GM12878 (cell line): ENCODE data around the gene RIMBP2. TPM values are rescaled to one million over a fixed set of nuclear protein-coding genes. Genes with fewer than 3 reads are reported as not detected.

Experiments used
- ATAC-seq: fragments of 200-7000 bp; cut with Tn5 transposase; 3 replicates; pipeline ENCODE4 v1.9.1; 2020; ENCODE audit warnings: mild to moderate bottlenecking, moderate library complexity
- BruUV-seq: library from RNA; stranded (reverse); fragments of 400-500 nt; replicated peaks from 2 replicates; lab custom pipeline; 2021; lab: Mats Ljungman, UMichigan
- CTCF ChIA-PET: fragments of 300-600 bp; sonication (Branson Sonifier 250); formaldehyde crosslinking; extraction: SDS; loops from one replicate; lab custom pipeline; 2021; ENCODE audit warnings: inconsistent platforms; lab: Yijun Ruan, JAX
- POLR2A ChIA-PET: fragments of 350-600 bp; formaldehyde crosslinking; extraction: SDS; loops from one replicate; lab custom pipeline; 2021; ENCODE audit warnings: inconsistent platforms; lab: Charles Lee
- RAD21 ChIA-PET: fragments of 300-600 bp; sonication (Branson Sonifier 250); formaldehyde crosslinking; loops from one replicate; lab custom pipeline; 2023; ENCODE audit warnings: antibody characterized with exemption; ENCODE audit not compliant: unreplicated experiment; lab: Charles Lee
- SMC1A ChIA-PET: fragments of 300-600 bp; sonication (Branson Sonifier 250); formaldehyde crosslinking; loops from one replicate; lab custom pipeline; 2023; ENCODE audit not compliant: unreplicated experiment, uncharacterized antibody; lab: Charles Lee
- DNase-seq: peaks from one replicate; pipeline ENCODE4 v3.0.0-alpha.2; 2011; ENCODE audit warnings: low read depth, low spot score
- FAIRE-seq: peaks from 3 replicates; lab custom pipeline; 2011; peaks lifted over from hg19 to GRCh38; lab: Jason Lieb, UNC
- H2AFZ ChIP-seq: 2 replicates; pipeline ENCODE4 v1.6.0; 2011; ENCODE audit warnings: low read depth, low read length, control low read depth; ENCODE audit not compliant: control insufficient read depth
- H3K27ac ChIP-seq: 2 replicates; pipeline ENCODE4 v1.5.1; 2011; ENCODE audit warnings: control low read depth; ENCODE audit not compliant: control insufficient read depth, insufficient read depth
- H3K27me3 ChIP-seq, 2 experiments: replicated peaks in 1 of 2; 2 replicates each; pipeline versions ENCODE4 v1.6.0 to v1.6.1; 2011; ENCODE audit warnings: low read length in 1 of 2; ENCODE audit not compliant: control insufficient read depth in 2 of 2, insufficient read depth in 2 of 2
- H3K36me3 ChIP-seq, 2 experiments: 2 replicates each; pipeline ENCODE4 v1.5.1; 2011; ENCODE audit warnings: low read length in 1 of 2; ENCODE audit not compliant: control insufficient read depth in 2 of 2, insufficient read depth in 2 of 2
- H3K4me1 ChIP-seq: 2 replicates; pipeline ENCODE4 v1.6.1; 2011; ENCODE audit warnings: mild to moderate bottlenecking, low read length, moderate library complexity, mixed read lengths; ENCODE audit not compliant: control insufficient read depth, insufficient read depth
- H3K4me2 ChIP-seq: 2 replicates; pipeline ENCODE4 v1.6.0; 2011; ENCODE audit warnings: control low read depth; ENCODE audit not compliant: control insufficient read depth, insufficient read depth
- H3K4me3 ChIP-seq: fragments of 200-600 bp; sonication (generic); 2 replicates; pipeline ENCODE4 v1.5.1; 2016
- H3K79me2 ChIP-seq: 2 replicates; pipeline ENCODE4 v1.6.0; 2011; ENCODE audit warnings: low read length; ENCODE audit not compliant: control insufficient read depth, insufficient read depth
- H3K9ac ChIP-seq: 2 replicates; pipeline ENCODE4 v1.8.0; 2011; ENCODE audit warnings: low read length, control low read depth, mixed read lengths; ENCODE audit not compliant: control insufficient read depth, insufficient read depth
- H3K9me3 ChIP-seq: replicated peaks from 3 replicates; pipeline ENCODE4 v1.5.1; 2011; ENCODE audit warnings: mild to moderate bottlenecking, low read length; ENCODE audit not compliant: control insufficient read depth, insufficient read depth
- H4K20me1 ChIP-seq: 2 replicates; pipeline ENCODE4 v1.6.0; 2011; ENCODE audit not compliant: control insufficient read depth, insufficient read depth
- ASH2L ChIP-seq: fragments of 300-600, 200-600 bp; sonication (generic); IDR thresholded peaks from 2 replicates; pipeline ENCODE4 v1.6.1; 2017; ENCODE audit warnings: low read depth, mild to moderate bottlenecking, borderline replicate concordance
- DPF2 ChIP-seq: fragments of 450-650 bp; IDR thresholded peaks from 2 replicates; pipeline ENCODE4 v1.6.1; 2017; ENCODE audit warnings: mild to moderate bottlenecking
- EED ChIP-seq: sonication (generic); IDR thresholded peaks from 2 replicates; pipeline ENCODE4 v1.6.1; 2016; ENCODE audit warnings: antibody characterized with exemption, low read depth
- ESRRA ChIP-seq: IDR thresholded peaks from 2 replicates; pipeline ENCODE4 v1.6.1; 2012; ENCODE audit warnings: mild to moderate bottlenecking, low read length, improper control_type of control experiment
- ETV6 ChIP-seq, 2 experiments: fragments of 450-650 bp in 1 of 2; IDR thresholded peaks in 1 of 2; conservative IDR thresholded peaks in 1 of 2; 2 replicates each; pipeline ENCODE4 v1.6.1; 2014; ENCODE audit warnings: antibody characterized with exemption in 1 of 2, borderline replicate concordance in 1 of 2, low read depth in 1 of 2, mild to moderate bottlenecking in 1 of 2, moderate library complexity in 1 of 2
- FOXK2 ChIP-seq: fragments of 450-650 bp; IDR thresholded peaks from 2 replicates; pipeline ENCODE4 v1.6.1; 2017; ENCODE audit warnings: mild to moderate bottlenecking, moderate library complexity
- GABPA ChIP-seq: IDR thresholded peaks from 2 replicates; pipeline ENCODE4 v1.6.1; 2014; ENCODE audit warnings: antibody characterized with exemption, low read depth, mild to moderate bottlenecking, inconsistent platforms
- LARP7 ChIP-seq: fragments of 450-650 bp; IDR thresholded peaks from 2 replicates; pipeline ENCODE4 v1.6.1; 2017; ENCODE audit warnings: mild to moderate bottlenecking
- NFIC ChIP-seq: IDR thresholded peaks from 2 replicates; pipeline ENCODE4 v1.6.1; 2012; ENCODE audit warnings: low read depth, mild to moderate bottlenecking, inconsistent platforms, low read length, moderate library complexity
- NR2C1 ChIP-seq: fragments of 450-650 bp; IDR thresholded peaks from 2 replicates; pipeline ENCODE4 v1.6.1; 2017; ENCODE audit warnings: antibody characterized with exemption, mild to moderate bottlenecking, moderate library complexity
- PAX8 ChIP-seq: fragments of 450-650 bp; IDR thresholded peaks from 2 replicates; pipeline ENCODE4 v1.6.1; 2017; ENCODE audit warnings: mild to moderate bottlenecking, moderate library complexity
- RELB ChIP-seq: fragments of 450-650 bp; IDR thresholded peaks from 2 replicates; pipeline ENCODE4 v1.6.1; 2017; ENCODE audit warnings: low read depth, mild to moderate bottlenecking, moderate library complexity
- RUNX3 ChIP-seq: IDR thresholded peaks from 2 replicates; pipeline ENCODE4 v1.6.1; 2012; ENCODE audit warnings: low read length, inconsistent platforms
- SREBF1 ChIP-seq: IDR thresholded peaks from 2 replicates; pipeline ENCODE4 v1.6.1; 2012; ENCODE audit warnings: mild to moderate bottlenecking, low read length
- SREBF2 ChIP-seq: IDR thresholded peaks from 2 replicates; pipeline ENCODE4 v1.6.1; 2012; ENCODE audit warnings: mild to moderate bottlenecking, low read length
- STAT1 ChIP-seq: fragments of 450-650 bp; conservative IDR thresholded peaks from 2 replicates; pipeline ENCODE4 v1.6.1; 2014; ENCODE audit warnings: antibody characterized with exemption, mild to moderate bottlenecking
- SUZ12 ChIP-seq: fragments of 200-600 bp; sonication (generic); IDR thresholded peaks from one replicate; pipeline ENCODE4 v1.6.1; 2018; ENCODE audit warnings: antibody characterized with exemption, mild to moderate bottlenecking; ENCODE audit not compliant: unreplicated experiment
- TCF12 ChIP-seq: IDR thresholded peaks from 2 replicates; pipeline ENCODE4 v1.6.1; 2011; ENCODE audit warnings: low read depth, mild to moderate bottlenecking, low read length
- YBX1 ChIP-seq: fragments of 450-650 bp; IDR thresholded peaks from 2 replicates; pipeline ENCODE4 v1.6.1; 2016; ENCODE audit warnings: antibody characterized with exemption
- ZNF207 ChIP-seq: fragments of 450-650 bp; IDR thresholded peaks from 2 replicates; pipeline ENCODE4 v1.6.1; 2014; ENCODE audit warnings: antibody characterized with exemption, mild to moderate bottlenecking, borderline replicate concordance
- WGBS: methylation state at CpG from one replicate; pipeline ENCODE4 v1.1.6; 2016; ENCODE audit warnings: low lambda C conversion rate; ENCODE audit not compliant: insufficient replicate concordance, insufficient coverage; ENCODE audit errors: missing lambda C conversion rate; 5-methylcytosine and 5-hydroxymethylcytosine counted together
- in situ Hi-C: fragments of 300-500 bp; cut with MboI; formaldehyde crosslinking; loops from 9 replicates; pipeline ENCODE4 v1.14.3; 2018; ENCODE audit warnings: mixed read lengths
- intact Hi-C: fragments of 100-400 bp; cut with micrococcal nuclease; formaldehyde crosslinking; loops from one replicate; pipeline ENCODE4 v1.14.2; 2022; ENCODE audit not compliant: unreplicated experiment
- polyA plus RNA-seq, 11 experiments: library from polyadenylated mRNA; depleted of rRNA in 4 of 11; unstranded in 6 of 11; stranded (reverse) in 5 of 11; fragments of >200 nt; fragmentation: Nextera tagmentation in 4 of 11; fragmentation: Illumina TruSeq in 1 of 11; extraction: Ambion mirVana in 4 of 11; extraction: Trizol in 1 of 11; gene quantifications; 1 replicate in 1 of 11; 2 replicates in 10 of 11; pipeline versions ENCODE4 v1.2.1 to v1.2.3, GENCODE V29; 2011 to 2016; ENCODE audit warnings: inconsistent platforms in 2 of 11, missing spikeins in 2 of 11, low read depth in 1 of 11
- total RNA-seq, 4 experiments: library from RNA; depleted of rRNA in 3 of 4; stranded (reverse); fragments of >200 nt in 3 of 4; fragmentation: Illumina TruSeq in 1 of 4; extraction: Trizol in 1 of 4; gene quantifications; 2 replicates each; pipeline versions ENCODE4 v1.2.1 to v1.2.3, GENCODE V29; 2013 to 2021

Gene RIMBP2
- total and polyA plus RNA-seq, 10 of the 15 experiments (the other 5 are each of a cell fraction or from before 2014, with no cell fraction given): 0.04 to 2.9 (median 0.07) TPM; not detected in 1

- Histone ChIP-seq H3K4me2 (no peak overlapping the region), H3K4me1 (no peaks in the 10 kb centered on the region), H3K79me2 (no peaks in the 10 kb centered on the region), H4K20me1 (no peaks in the 10 kb centered on the region), H3K27ac (no peak overlapping the region), H3K4me3 (no peak overlapping the region), H3K9me3 (no peaks in the 10 kb centered on the region; the same call in 1 of the 3 replicates), H2AFZ (no peak overlapping the region), H3K27me3 (no peaks in the 10 kb centered on the region), H3K9ac (no peak overlapping the region), H3K36me3 (no peaks in the 10 kb centered on the region)
- intact Hi-C loops: no loop called here
- DNase-seq: no peak
- FAIRE-seq: no peak
- no peak for ATAC-seq
- ChIA-PET POLR2A (no interaction called here), RAD21 (no interaction called here), CTCF (no interaction called here), SMC1A (no interaction called here)
- BruUV-seq: no TSS peak
- TF ChIP-seq ESRRA (no peak), SUZ12 (no peak), SREBF1 (no peak), ASH2L (no peak), STAT1 (no peak), NFIC (no peak), FOXK2 (no peak), TCF12 (no peak), RUNX3 (no peak), LARP7 (no peak), DPF2 (no peak), NR2C1 (no peak), PAX8 (no peak), ZNF207 (no peak), ETV6 (conservative IDR thresholded peaks at IDR 0.05 in 1 of 2, IDR thresholded peaks at IDR 0.05 in 1 of 2; ENCODE audit: borderline replicate concordance in 1 of 2, low read depth in 1 of 2) (no peak), GABPA (no peak), EED (no peak), SREBF2 (no peak), YBX1 (no peak), RELB (no peak)
- in situ Hi-C loops: no loop called here
- WGBS: 33% methylated on average over 7 of the region's 7 CpGs
Observed at GRCh38 chr12:130559806-130560205, 156.3 kb downstream of the RIMBP2 start.
